Measurements from ENCODE around the gene UCN. TPM values are rescaled to one million over a fixed set of nuclear protein-coding genes. Genes with fewer than 3 reads are reported as not detected.

UCN gene
- total and polyA plus RNA-seq, 2 donors (not counting 1 experiment from before 2014, with no cell fraction given): 3.6 to 4.5 TPM

DNA sequence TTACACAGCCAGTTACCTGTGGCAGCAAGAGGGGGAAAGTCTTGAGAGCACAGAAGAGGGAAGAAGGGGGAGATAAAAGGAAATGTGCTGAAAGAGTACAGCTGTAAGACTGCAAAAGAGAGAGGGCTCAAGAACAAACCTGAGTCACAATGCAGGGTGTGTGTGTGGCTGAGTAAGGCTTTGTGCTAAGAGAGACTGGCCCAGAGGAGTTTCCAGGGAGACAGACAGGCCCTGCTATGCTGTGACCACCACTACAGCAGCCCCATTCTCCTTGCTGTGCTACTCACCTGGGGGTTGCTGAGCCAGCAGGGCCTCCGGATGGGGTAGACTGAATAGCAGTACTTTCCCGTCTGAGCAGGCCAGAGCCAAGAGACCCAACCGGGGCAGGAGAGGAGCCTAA is 27.1 kb upstream of the UCN start:
- H3K4me2 ChIP-seq (replicated peaks; ENCODE audit: low read depth, low read length, poor library complexity, severe bottlenecking): no peak overlapping the region
- H3K27ac ChIP-seq (ENCODE audit: low read length in 2 of 2): no peak overlapping the region
- Mint-ChIP-seq H3K27me3 (no peaks in the 10 kb centered on the region), H3K9me3 (ENCODE audit: insufficient read depth) (no peaks in the 10 kb centered on the region), H3K4me1 (no peaks in the 10 kb centered on the region), H3K4me3 (no peak overlapping the region), H3K27ac (no peak overlapping the region)
- intact Hi-C loops (cut with micrococcal nuclease): no loop called here
- DNase-seq: no peak
- no peak for ATAC-seq (ENCODE audit: low read depth)
- no CpG with 5 or more reads among the region's 3 CpGs for WGBS (ENCODE audit: insufficient coverage)
- no peak overlapping the region for H3K9ac ChIP-seq (ENCODE audit: low read length)
- no peak overlapping the region for H2AFZ ChIP-seq (ENCODE audit: insufficient read depth, low read depth, low read length, poor library complexity, severe bottlenecking)
- TF ChIP-seq EZH2 (IDR thresholded peaks at IDR 0.05; ENCODE audit: borderline replicate concordance, insufficient read depth, low read depth, low read length, poor library complexity, severe bottlenecking): no peak
- TF ChIP-seq, protein P1, sequence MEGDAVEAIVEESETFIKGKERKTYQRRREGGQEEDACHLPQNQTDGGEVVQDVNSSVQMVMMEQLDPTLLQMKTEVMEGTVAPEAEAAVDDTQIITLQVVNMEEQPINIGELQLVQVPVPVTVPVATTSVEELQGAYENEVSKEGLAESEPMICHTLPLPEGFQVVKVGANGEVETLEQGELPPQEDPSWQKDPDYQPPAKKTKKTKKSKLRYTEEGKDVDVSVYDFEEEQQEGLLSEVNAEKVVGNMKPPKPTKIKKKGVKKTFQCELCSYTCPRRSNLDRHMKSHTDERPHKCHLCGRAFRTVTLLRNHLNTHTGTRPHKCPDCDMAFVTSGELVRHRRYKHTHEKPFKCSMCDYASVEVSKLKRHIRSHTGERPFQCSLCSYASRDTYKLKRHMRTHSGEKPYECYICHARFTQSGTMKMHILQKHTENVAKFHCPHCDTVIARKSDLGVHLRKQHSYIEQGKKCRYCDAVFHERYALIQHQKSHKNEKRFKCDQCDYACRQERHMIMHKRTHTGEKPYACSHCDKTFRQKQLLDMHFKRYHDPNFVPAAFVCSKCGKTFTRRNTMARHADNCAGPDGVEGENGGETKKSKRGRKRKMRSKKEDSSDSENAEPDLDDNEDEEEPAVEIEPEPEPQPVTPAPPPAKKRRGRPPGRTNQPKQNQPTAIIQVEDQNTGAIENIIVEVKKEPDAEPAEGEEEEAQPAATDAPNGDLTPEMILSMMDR (IDR thresholded peaks at IDR 0.05): no peak
- H3K4me3 ChIP-seq (ENCODE audit: control extremely low read depth in 1 of 5, extremely low read depth in 1 of 5, insufficient read depth in 1 of 5, low read depth in 2 of 5, low read length in 4 of 5): no peak overlapping the region
- CTCF ChIA-PET: no interaction called here
- POLR2A ChIA-PET: no interaction called here
- H3K9me3 ChIP-seq (ENCODE audit: control extremely low read depth in 1 of 3, control insufficient read depth in 2 of 3, insufficient read depth in 1 of 3, low read length in 2 of 3): no peaks in the 10 kb centered on the region
- H3K27me3 ChIP-seq (replicated peaks in 1 of 4; ENCODE audit: control extremely low read depth in 1 of 4, control insufficient read depth in 3 of 4, insufficient read depth in 4 of 4, low read length in 3 of 4): no peaks in the 10 kb centered on the region
- H3K4me1 ChIP-seq (ENCODE audit: control insufficient read depth in 2 of 2, insufficient read depth in 2 of 2, low read length in 2 of 2): no peaks in the 10 kb centered on the region
- no peaks in the 10 kb centered on the region for H3K79me2 ChIP-seq (ENCODE audit: control insufficient read depth, insufficient read depth, low read length)
- H4K20me1 ChIP-seq (ENCODE audit: control insufficient read depth, insufficient read depth, low read length, poor library complexity, severe bottlenecking): no peaks in the 10 kb centered on the region
- H3K36me3 ChIP-seq (replicated peaks in 1 of 2; ENCODE audit: control extremely low read depth in 1 of 2, control insufficient read depth in 1 of 2, extremely low read depth in 1 of 2, insufficient read depth in 2 of 2, low read length in 1 of 2): peaks cover 20 to 52% of the 10 kb centered on the region in 2 experiments

DNA sequence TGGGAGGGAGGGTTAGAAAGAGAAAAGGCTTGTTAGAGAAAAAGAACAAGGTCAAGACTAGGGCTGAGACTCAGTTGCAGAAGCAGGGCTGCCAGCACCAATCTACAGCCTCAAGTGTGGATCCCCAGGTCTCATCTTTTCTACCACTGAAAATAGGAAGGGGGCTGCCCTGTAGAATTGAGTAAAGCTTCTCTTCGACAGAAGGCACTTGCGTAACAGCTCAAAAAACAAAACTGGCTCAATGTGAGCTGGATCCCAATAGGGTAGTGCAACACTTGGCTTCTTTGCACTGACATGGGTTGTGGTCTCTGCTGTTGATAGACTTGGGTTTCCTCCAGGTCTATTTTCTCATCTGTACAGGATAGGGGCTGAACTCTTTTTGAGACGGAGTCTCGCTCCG is 16.5 kb upstream of the UCN start:
- H3K36me3 ChIP-seq (replicated peaks in 1 of 2; ENCODE audit: control extremely low read depth in 1 of 2, control insufficient read depth in 1 of 2, extremely low read depth in 1 of 2, insufficient read depth in 2 of 2, low read length in 1 of 2): peaks cover 8 to 36% of the 10 kb centered on the region in 2 experiments
- H3K4me3 ChIP-seq (ENCODE audit: control extremely low read depth in 1 of 5, extremely low read depth in 1 of 5, insufficient read depth in 1 of 5, low read depth in 2 of 5, low read length in 4 of 5): no peak overlapping the region
- Mint-ChIP-seq H3K4me3 (peak overlapping the region; percentile 99), H3K9me3 (ENCODE audit: insufficient read depth) (no peaks in the 10 kb centered on the region), H3K4me1 (peaks cover 27% of the 10 kb centered on the region), H3K27ac (peak overlapping the region; percentile 47), H3K27me3 (no peaks in the 10 kb centered on the region)
- no peaks in the 10 kb centered on the region for H4K20me1 ChIP-seq (ENCODE audit: control insufficient read depth, insufficient read depth, low read length, poor library complexity, severe bottlenecking)
- no peak overlapping the region for H3K9ac ChIP-seq (ENCODE audit: low read length)
- no peak overlapping the region for H2AFZ ChIP-seq (ENCODE audit: insufficient read depth, low read depth, low read length, poor library complexity, severe bottlenecking)
- H3K27me3 ChIP-seq (replicated peaks in 1 of 4; ENCODE audit: control extremely low read depth in 1 of 4, control insufficient read depth in 3 of 4, insufficient read depth in 4 of 4, low read length in 3 of 4): no peaks in the 10 kb centered on the region
- H3K9me3 ChIP-seq (ENCODE audit: control extremely low read depth in 1 of 3, control insufficient read depth in 2 of 3, insufficient read depth in 1 of 3, low read length in 2 of 3): no peaks in the 10 kb centered on the region
- WGBS (ENCODE audit: insufficient coverage): 89% methylated on average over 5 of the region's 5 CpGs
- no peak for DNase-seq
- H3K27ac ChIP-seq (ENCODE audit: low read length in 2 of 2): no peak overlapping the region
- peaks cover 37% of the 10 kb centered on the region for H3K79me2 ChIP-seq (ENCODE audit: control insufficient read depth, insufficient read depth, low read length)
- ChIA-PET POLR2A (no interaction called here), CTCF (interaction anchor here (0.6 to 3.7 kb wide), 2 partner anchors 21 to 155 kb away, joined by 3 to 24 read pairs; no protein-coding TSS in a partner anchor)
- intact Hi-C loops (cut with micrococcal nuclease): loop anchor here (5.0 kb wide), 1 partner anchor 1068 kb away; the partner anchor contains the start of gene FOSL2
- H3K4me1 ChIP-seq (ENCODE audit: control insufficient read depth in 2 of 2, insufficient read depth in 2 of 2, low read length in 2 of 2): peaks cover 12 to 20% of the 10 kb centered on the region in 2 donors
- ATAC-seq (ENCODE audit: low read depth): no peak
- no peak for TF ChIP-seq EZH2 (IDR thresholded peaks at IDR 0.05; ENCODE audit: borderline replicate concordance, insufficient read depth, low read depth, low read length, poor library complexity, severe bottlenecking)
- no peak overlapping the region for H3K4me2 ChIP-seq (replicated peaks; ENCODE audit: low read depth, low read length, poor library complexity, severe bottlenecking)
